ENCODE data around the gene ODR4.
A peak's percentile ranks its signal among the peaks of the same experiment; 100 is the strongest.
"Not testable (repeated sequence)": the region's sequence is repeated elsewhere in the genome, so short reads cannot be mapped to it uniquely, and the experiment has no call there.

ODR4 gene

GRCh38 chr1:186421446-186421845, 45.8 kb downstream of the ODR4 start:
- DNase-seq (ENCODE audit: low spot score): no peak

- no peak for DNase-seq (ENCODE audit: low spot score)
These were observed 48.9 kb downstream of the ODR4 start for GRCh38 chr1:186424539-186424938.

- DNase-seq (ENCODE audit: low spot score): no peak
These were observed 50.5 kb downstream of the ODR4 start for GRCh38 chr1:186426118-186426517.

- DNase-seq (ENCODE audit: low spot score): no peak
These were observed 53.4 kb downstream of the ODR4 start for GRCh38 chr1:186429017-186429416.

- DNase-seq (ENCODE audit: low spot score): no peak
These were observed 59.7 kb downstream of the ODR4 start for GRCh38 chr1:186435336-186435735.

- DNase-seq (ENCODE audit: low spot score): no peak
These were observed 62.9 kb downstream of the ODR4 start for GRCh38 chr1:186438567-186438966.

- DNase-seq (ENCODE audit: low spot score): no peak
These were observed 64.9 kb downstream of the ODR4 start for GRCh38 chr1:186440584-186440983.

GRCh38 chr1:186442651-186443375, 67.2 kb downstream of the ODR4 start:
- no peak for DNase-seq (ENCODE audit: low spot score)

- no peak for DNase-seq (ENCODE audit: low spot score)
These were observed 68.0 kb downstream of the ODR4 start for GRCh38 chr1:186443638-186444037.

- DNase-seq (ENCODE audit: low spot score): no peak
These were observed 70.5 kb downstream of the ODR4 start for GRCh38 chr1:186446152-186446551.

GRCh38 chr1:186454981-186455380, 79.3 kb downstream of the ODR4 start:
- DNase-seq (ENCODE audit: low spot score): no peak

GRCh38 chr1:186456729-186457255, 81.2 kb downstream of the ODR4 start:
- no peak for DNase-seq (ENCODE audit: low spot score)

- not testable (repeated sequence) for DNase-seq (ENCODE audit: low spot score)
These were observed 83.5 kb downstream of the ODR4 start for GRCh38 chr1:186459161-186459560.

GRCh38 chr1:186461014-186461413, 85.4 kb downstream of the ODR4 start, which contains the start of gene PDC:
Gene PDC, minus strand, starts transcription at chr1:186461114. Its CDS starts 11,655 bp downstream, at chr1:186449459.
- DNase-seq (ENCODE audit: low spot score): no peak

GRCh38 chr1:186463511-186463910, 87.9 kb downstream of the ODR4 start:
- no peak for DNase-seq (ENCODE audit: low spot score)

- DNase-seq (ENCODE audit: low spot score): peak; percentile 40
These were observed 88.3 kb downstream of the ODR4 start for GRCh38 chr1:186463926-186464325.

- not testable (repeated sequence) for DNase-seq (ENCODE audit: low spot score)
These were observed 89.9 kb downstream of the ODR4 start for GRCh38 chr1:186465491-186465890.

GRCh38 chr1:186465946-186466345, 90.3 kb downstream of the ODR4 start:
- DNase-seq (ENCODE audit: low spot score): no peak
